SH-SY5Y (cell line): ENCODE results near the gene NT5M.

Experiments
- GATA2 ChIP-seq: IDR thresholded peaks from 2 replicates; pipeline ENCODE4 v1.6.1; 2011; ENCODE audit warnings: mild to moderate bottlenecking, low read depth, low read length
- GATA3 ChIP-seq: IDR thresholded peaks from 2 replicates; pipeline ENCODE4 v1.6.1; 2011; ENCODE audit warnings: low read depth, mild to moderate bottlenecking, low read length, moderate library complexity

GRCh38 chr17:17391668-17392370 is 88.6 kb downstream of the NT5M start:
- TF ChIP-seq GATA2 (no peak), GATA3 (no peak)
